Ishikawa (cell line): Measurements from ENCODE around the gene TRIM71.
A peak's percentile ranks its signal among the peaks of the same experiment; 100 is the strongest.

Experiments
- CEBPB ChIP-seq: IDR thresholded peaks from 2 replicates; pipeline ENCODE4 v1.6.1; 2012
- CREB1 ChIP-seq: IDR thresholded peaks from 2 replicates; pipeline ENCODE4 v1.6.1; 2012; ENCODE audit warnings: low read depth
- EGR1 ChIP-seq: IDR thresholded peaks from 2 replicates; pipeline ENCODE4 v1.6.1; 2012
- EP300 ChIP-seq: IDR thresholded peaks from 2 replicates; pipeline ENCODE4 v1.6.1; 2012; ENCODE audit warnings: borderline replicate concordance
- FOXM1 ChIP-seq: IDR thresholded peaks from 2 replicates; pipeline ENCODE4 v1.6.1; 2012; ENCODE audit warnings: low read depth, borderline replicate concordance
- MAX ChIP-seq: IDR thresholded peaks from 2 replicates; pipeline ENCODE4 v1.6.1; 2012
- NFIC ChIP-seq: IDR thresholded peaks from 2 replicates; pipeline ENCODE4 v1.6.1; 2012
- RAD21 ChIP-seq: IDR thresholded peaks from 2 replicates; pipeline ENCODE4 v1.6.1; 2012; ENCODE audit warnings: low read depth
- REST ChIP-seq: IDR thresholded peaks from 2 replicates; pipeline ENCODE4 v1.6.1; 2012; ENCODE audit warnings: low read depth, mild to moderate bottlenecking
- TAF1 ChIP-seq: IDR thresholded peaks from 2 replicates; pipeline ENCODE4 v1.6.1; 2012; ENCODE audit warnings: low read depth, mild to moderate bottlenecking
- TCF12 ChIP-seq: IDR thresholded peaks from 2 replicates; pipeline ENCODE4 v1.6.1; 2012; ENCODE audit warnings: low read depth
- TEAD4 ChIP-seq: IDR thresholded peaks from 2 replicates; pipeline ENCODE4 v1.6.1; 2012
- USF1 ChIP-seq: IDR thresholded peaks from 2 replicates; pipeline ENCODE4 v1.6.1; 2012
- YY1 ChIP-seq: IDR thresholded peaks from 2 replicates; pipeline ENCODE4 v1.6.1; 2012; ENCODE audit warnings: low read depth
- ZBTB7A ChIP-seq: IDR thresholded peaks from 2 replicates; pipeline ENCODE4 v1.6.1; 2012; ENCODE audit warnings: low read depth

The TRIM71 gene

GRCh38 chr3:32794487-32795308 is 23.1 kb upstream of the TRIM71 start:
- TF ChIP-seq TEAD4 (no peak), MAX (no peak)

- TF ChIP-seq CREB1, result no peak
Observed at GRCh38 chr3:32797776-32798175, 20.0 kb upstream of the TRIM71 start.

- TF ChIP-seq RAD21, result no peak
- TF ChIP-seq NFIC, result no peak
- TF ChIP-seq CREB1, result no peak
- no peak for TF ChIP-seq CEBPB
- TF ChIP-seq MAX, result no peak
- TF ChIP-seq ZBTB7A, result no peak
- no peak for TF ChIP-seq TCF12
- no peak for TF ChIP-seq REST
Observed at GRCh38 chr3:32813180-32813579, 4.6 kb upstream of the TRIM71 start.

- TF ChIP-seq USF1 (no peak), REST (no peak), NFIC (no peak), MAX (no peak), CEBPB (no peak), YY1 (no peak), EP300 (no peak), TCF12 (no peak), TAF1 (no peak), FOXM1 (no peak), ZBTB7A (no peak), RAD21 (no peak), CREB1 (no peak), EGR1 (no peak), TEAD4 (no peak)
Observed at GRCh38 chr3:32814361-32814760, 3.4 kb upstream of the TRIM71 start.

GRCh38 chr3:32815841-32816438 is 1.9 kb upstream of the TRIM71 start:
- TF ChIP-seq CEBPB, result no peak
- TF ChIP-seq NFIC, result no peak
- TF ChIP-seq MAX, result no peak
- no peak for TF ChIP-seq TEAD4
- TF ChIP-seq USF1, result no peak
- TF ChIP-seq EGR1, result no peak

GRCh38 chr3:32816439-32817256 is 1.1 kb upstream of the TRIM71 start:
- no peak for TF ChIP-seq TAF1
- TF ChIP-seq FOXM1, result no peak
- TF ChIP-seq MAX, result 0 out of 2 replicates have a peak, but pooled peaks have one; percentile 14
